HG03460 (cell line): ENCODE results near the gene RNF151.
A peak's percentile ranks its signal among the peaks of the same experiment; 100 is the strongest.
"Not testable (repeated sequence)": the region's sequence is repeated elsewhere in the genome, so short reads cannot be mapped to it uniquely, and the experiment has no call there.

Source experiments
- ATAC-seq: cut with Tn5 transposase; IDR thresholded peaks from one replicate; pipeline ENCODE4 v1.9.1; 2021; ENCODE audit not compliant: unreplicated experiment

Gene RNF151

DNA sequence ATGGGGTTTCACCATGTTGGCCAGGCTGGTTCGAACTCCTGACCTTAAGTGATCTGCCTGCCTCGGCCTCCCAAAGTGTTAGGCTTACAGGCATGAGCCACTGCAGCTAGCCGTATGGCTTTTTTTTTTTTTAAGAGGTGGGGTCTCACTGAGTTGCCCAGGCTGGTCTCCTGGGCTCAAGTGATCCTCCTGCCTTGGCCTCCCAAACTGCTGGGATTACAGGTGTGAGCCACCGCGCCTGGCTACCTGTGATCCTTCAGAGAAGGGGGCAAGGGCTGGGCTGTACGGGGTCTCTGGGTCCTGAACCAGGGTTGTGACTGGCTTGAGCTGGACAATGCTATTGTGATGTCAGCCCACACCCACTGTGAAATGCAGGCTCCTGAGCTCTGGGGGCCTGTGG, at the start of gene RNF151:
Gene RNF151 (plus strand): TSS at position 397 of the 400 bp plus-strand sequence. CDS start 26 bp downstream, outside the sequence.
- no peak for ATAC-seq

DNA sequence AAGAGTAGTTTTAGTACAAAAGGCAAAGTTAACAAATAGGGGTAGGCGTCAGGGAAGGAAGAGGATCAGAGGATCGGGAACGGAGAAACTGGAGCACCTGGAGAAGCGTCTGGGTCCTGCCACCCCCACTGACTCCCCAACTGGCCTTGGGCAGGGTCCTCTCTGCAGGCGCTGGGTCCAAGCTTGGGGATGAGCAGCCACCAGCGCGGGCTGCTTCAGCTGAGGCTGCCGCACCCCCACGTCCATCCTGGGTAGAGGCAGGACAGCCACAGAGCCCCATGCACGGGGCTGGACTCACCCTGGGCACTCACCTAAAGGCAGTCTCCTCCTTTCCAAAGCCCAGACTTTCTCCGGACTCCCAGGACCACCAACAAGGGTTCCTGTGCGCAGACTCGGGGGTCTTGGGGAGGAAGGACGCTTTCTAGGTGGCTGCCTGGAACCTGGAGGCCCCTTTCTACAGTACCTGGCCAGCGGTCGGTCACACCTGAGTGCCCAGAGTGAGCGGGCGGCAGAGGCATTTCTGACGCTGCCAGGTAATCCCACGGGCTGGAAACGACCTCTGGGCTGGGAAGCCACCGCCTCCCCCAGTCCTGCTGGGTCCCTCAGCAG, 49.5 kb upstream of the RNF151 start:
- no peak for ATAC-seq

GRCh38 chr16:1917665-1918350, 48.8 kb upstream of the RNF151 start:
- ATAC-seq = no peak

DNA sequence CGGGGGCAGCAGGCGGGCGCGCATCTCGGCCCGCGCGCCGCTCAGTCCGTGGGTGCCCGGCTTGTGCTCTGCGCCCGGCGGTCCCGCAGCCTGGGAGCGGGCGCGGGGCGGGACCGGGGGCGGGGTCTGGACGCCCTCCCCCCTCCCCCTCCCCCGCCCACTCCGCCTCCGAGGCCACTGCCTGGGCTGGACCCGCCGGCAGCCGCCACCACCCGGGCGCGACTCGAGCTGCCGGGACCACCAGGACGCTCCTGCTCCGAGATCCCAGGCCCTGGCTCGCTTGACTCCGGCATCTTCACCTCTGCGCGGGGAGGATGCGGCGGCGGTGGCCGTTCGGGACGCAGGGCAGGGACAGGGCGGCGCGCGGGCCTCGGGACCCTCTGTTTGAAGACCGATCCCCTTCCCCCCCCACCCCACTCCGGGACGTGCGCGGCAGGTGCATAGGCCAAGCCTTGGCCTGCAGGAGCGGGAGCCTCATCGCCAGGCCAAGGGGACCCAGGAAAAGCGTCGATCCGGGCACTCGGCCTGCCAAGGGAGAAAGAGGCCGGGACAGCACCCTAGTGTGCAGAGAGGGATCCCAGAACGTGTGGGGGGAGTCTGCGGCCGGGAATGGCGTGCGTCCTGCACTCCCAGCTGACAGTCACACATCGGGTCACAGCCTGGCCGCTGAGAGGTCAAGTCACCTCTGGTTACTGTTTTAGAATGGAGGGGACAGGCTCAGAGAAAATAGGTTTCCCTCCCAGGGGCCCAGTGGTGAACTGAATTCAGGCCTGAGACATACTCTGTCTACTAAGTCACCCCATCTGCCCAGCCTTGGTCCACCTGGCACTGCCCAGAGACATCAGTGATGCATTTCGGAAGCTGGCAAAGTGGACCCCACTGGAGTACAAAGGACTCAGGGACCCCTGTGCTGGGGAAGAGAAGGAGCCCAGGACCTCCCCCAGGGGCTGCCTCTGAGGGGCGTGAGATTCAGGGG, 48.0 kb upstream of the RNF151 start, which contains the start of gene HS3ST6:
Gene HS3ST6 (minus strand): TSS at position 65 of the 976 bp plus-strand sequence. CDS start 92 bp downstream, outside the sequence.
- ATAC-seq = no peak

DNA sequence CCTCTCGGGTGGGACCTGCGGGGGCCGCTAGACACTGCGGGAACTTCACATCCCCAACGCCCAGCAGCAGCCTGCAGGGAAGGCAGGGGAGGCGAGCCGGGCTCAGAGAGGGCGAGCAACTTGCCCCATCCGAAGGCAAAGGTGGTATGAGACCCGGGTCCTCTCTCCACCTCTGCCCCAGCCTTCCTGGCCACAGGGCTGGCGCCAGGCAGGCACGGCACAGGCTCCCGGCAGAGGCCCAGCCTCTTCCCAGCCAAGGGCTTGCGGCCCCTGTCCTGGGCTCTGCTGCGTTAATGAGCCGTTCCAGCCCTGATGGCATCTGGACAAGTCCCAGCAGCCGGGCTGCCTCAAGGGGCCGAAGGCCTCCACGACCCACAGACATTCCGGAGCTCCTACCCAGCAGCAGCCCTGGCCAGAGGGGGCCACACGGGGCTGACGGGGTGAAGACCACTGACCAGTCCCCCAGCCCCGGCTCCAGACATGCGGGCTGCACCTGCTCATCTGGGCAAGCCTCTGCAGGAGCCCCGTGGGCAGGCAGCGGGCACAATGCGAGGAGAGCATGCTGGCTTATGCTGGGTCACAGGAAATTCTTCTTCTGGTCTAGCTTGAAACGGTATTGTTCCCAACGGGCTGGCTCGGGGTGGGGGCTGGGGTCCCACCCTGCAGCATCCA, 47.2 kb upstream of the RNF151 start:
- ATAC-seq = no peak

- ATAC-seq = not testable (repeated sequence)
These were observed 46.5 kb upstream of the RNF151 start for GRCh38 chr16:1920122-1920521.

- ATAC-seq = no peak
These were observed 45.9 kb upstream of the RNF151 start for GRCh38 chr16:1920727-1921171.

DNA sequence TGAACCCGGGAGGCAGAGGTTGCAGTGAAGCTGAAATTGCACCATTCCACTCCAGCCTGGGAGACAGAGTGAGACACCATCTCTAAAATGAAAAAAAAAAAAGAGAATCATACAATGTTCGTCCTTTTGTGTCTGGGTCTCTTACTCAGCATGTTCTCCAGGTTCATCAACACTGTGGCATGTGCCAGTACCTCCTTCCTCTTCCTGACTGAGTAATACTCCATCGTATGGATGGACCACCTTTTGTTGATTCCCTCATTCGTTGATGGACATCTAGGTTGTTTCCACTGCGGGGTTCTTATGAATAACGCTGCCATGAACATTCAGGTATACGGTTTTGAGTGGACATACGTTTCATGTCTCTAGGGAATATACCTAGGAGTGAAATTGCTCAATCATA, 44.3 kb upstream of the RNF151 start:
- no peak for ATAC-seq

GRCh38 chr16:1923299-1924034, 43.2 kb upstream of the RNF151 start:
- ATAC-seq = no peak

DNA sequence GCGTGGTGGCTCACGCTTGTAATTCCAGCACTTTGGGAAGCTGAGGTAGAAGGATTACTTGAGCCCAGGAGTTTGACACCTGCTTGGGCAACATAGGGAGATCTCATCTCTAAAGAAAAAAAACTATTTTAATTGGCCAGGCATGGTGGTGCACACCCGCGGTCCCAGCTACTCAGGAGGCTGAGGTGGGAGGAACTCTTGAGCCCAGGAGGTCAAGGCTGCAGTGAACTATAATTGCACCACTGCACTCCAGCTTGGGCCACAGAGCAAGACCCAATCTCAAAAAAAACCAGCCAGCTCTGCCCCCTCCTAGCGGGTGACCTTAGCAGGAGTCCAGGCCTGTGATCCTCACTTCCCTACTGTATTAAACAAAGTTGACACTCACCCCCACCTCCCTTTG, 42.6 kb upstream of the RNF151 start:
- ATAC-seq = no peak

DNA sequence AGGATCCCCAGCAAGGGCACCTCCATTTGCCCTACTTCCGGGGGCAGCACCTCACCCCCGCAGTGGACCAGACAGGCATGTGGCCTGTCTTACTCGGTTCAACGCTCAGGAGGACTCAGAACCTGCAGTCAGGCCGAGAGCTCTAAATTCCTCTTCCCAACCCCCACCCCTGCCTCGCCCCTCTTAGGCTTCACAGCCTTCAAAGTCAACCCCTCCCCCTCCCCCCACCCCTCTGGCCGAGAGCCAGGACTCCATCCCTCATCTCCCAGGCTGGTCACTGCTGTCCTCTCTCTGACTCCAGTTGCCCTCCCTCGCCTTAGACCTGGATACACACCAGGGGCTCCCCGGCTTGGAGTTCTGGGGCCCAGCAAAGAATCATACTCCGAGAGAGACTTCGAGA, 40.4 kb upstream of the RNF151 start:
- ATAC-seq = no peak

- peak; percentile 31 for ATAC-seq
These were observed 37.6 kb upstream of the RNF151 start for GRCh38 chr16:1929105-1929504.

GRCh38 chr16:1929578-1930337, 36.9 kb upstream of the RNF151 start:
- ATAC-seq = peak; percentile 80

- ATAC-seq = no peak
These were observed 36.3 kb upstream of the RNF151 start for GRCh38 chr16:1930338-1930720.

DNA sequence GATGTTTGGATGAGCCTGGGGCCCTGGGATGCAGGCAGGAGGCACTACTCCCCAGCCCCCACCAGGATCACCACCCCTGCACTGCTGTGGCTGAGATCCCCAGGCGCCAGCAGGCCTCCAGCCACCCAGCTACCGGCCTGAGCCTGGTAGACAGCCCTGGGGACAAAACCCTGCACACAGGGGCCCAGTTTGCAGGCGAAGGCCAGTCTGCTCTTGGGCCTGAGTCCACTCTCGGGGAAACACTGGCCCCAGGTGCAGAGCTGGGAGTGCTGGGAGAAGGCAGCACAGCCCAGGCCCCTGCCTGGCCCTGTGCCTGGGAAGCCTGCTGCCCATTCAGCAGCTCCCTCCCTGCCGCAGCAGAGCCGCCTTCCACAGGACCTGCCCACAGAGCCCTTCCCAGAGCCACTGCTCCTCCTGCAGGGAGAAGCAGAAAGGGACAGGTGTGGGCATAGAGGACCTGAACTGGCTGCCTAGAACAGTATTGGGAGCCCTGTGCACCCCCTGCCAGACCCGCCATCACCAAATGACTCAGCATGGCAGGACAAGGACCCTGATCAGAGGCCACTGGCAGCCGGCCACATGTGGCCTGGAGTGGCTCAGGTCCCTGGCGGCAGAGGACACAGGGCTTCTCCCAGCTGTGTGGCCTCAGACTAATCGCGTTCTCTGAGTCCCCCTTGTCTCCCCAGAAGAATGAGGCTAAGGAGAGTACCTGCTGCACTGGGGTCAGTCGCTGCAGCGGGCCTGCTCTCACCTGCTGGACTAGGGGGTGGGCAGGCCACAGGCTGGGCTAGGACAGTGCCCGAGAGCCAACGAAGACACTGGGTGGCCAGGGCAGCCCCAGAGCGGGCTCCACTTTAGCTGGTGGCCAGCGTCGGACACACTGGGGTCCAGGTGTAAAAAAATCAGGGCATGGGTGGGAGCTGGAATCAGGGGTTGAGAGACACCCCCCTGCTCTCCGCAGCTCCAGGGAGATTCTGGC, 34.3 kb upstream of the RNF151 start:
- ATAC-seq = no peak

DNA sequence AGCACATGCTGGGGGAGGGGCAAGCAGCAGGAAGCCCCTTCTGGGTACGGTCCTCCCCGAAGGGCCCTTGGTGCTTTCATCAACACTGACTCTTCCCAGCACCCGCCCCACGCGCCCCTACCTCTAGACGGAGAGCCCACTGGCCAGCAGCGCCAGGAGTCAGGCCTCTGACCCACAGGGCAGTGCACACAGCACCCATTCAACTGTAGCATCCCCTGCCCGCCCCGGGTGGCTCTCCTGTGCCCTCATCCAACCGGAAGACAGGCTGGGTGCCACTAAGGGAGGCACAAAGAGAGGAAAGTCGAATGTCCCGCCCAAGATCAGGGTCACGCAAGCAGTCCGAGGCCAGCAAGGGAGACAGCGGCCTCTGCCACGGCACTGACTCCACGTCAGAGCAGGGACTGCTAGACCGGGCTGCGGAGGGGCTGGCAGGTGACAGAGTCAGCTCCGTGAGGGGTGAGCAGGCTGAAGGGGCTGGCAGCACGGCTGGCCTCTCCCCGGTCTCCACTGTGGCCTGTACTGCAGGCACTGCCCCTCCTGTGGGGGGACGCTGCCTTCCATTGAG, 33.5 kb upstream of the RNF151 start:
- no peak for ATAC-seq

- ATAC-seq = no peak
These were observed 29.6 kb upstream of the RNF151 start for GRCh38 chr16:1936945-1937479.

DNA sequence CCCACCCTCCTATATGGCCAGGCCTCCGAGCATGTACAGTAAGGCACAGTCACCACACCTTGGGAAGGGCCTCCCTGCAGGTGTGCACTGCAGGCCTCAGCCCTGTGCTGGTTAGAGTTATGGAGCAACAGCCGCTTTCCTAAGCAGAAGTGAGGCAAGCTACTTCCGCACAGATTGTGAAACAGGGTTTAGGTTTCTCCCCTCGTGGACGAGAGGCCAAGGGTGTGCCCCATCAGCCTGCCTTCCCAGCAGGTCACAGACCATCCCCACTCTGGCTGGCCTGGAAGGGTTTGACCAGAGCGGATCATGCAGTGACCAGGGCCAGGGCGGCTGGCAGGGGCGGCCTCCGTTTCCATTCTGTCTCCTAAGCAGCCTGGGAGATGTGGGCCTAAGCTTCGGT, 28.3 kb upstream of the RNF151 start:
- no peak for ATAC-seq
